DMS79 (cell line): Measurements from ENCODE around the gene SLC25A44.

Experiments
- DNase-seq: peaks from one replicate; lab custom pipeline; 2025; lab: John Stamatoyannopoulos, UW

The SLC25A44 gene, protein sequence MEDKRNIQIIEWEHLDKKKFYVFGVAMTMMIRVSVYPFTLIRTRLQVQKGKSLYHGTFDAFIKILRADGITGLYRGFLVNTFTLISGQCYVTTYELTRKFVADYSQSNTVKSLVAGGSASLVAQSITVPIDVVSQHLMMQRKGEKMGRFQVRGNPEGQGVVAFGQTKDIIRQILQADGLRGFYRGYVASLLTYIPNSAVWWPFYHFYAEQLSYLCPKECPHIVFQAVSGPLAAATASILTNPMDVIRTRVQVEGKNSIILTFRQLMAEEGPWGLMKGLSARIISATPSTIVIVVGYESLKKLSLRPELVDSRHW

DNA sequence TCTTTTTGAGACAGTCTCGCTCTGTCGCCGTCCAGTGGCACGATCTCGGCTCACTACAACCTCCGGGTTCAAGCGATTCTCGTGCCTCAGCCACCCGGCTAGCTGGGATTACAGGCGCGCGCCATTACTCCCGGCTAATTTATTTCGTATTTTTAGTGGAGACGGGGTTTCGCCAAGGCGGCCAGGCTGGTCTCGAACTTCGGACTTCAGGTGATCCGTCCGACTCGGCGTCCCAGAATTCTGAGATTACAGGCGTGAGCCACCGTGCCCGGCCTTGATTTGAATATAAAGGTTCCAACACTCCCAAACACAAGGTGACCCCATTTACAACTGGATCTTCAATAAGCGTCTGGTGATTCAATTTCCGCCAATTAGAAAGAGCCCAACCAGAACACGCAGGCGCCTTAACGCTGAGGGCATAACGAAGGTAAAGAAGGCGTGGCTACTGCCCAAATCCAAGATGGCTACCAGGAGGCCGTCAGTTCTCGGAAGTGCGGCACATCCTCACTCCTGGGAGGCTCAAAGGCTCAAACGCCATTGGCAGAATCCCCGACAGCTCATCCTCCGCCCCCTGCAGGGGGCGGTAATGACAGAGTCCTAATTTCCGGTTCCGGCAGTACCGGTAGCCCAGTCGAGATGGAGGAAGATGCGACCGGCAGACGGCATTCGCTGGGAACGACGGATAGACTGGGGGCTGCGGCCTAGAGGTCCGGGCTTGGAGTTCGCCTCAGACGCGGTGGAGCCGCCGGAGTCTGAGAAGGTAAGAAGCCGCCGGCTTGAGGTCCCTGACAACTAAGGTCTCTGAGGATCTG, at the start of gene SLC25A44:
Gene SLC25A44 (plus strand): TSS at position 617 of the 812 bp plus-strand sequence. CDS start 5,744 bp downstream, outside the sequence.
- DNase-seq: peak; percentile 99

DNA sequence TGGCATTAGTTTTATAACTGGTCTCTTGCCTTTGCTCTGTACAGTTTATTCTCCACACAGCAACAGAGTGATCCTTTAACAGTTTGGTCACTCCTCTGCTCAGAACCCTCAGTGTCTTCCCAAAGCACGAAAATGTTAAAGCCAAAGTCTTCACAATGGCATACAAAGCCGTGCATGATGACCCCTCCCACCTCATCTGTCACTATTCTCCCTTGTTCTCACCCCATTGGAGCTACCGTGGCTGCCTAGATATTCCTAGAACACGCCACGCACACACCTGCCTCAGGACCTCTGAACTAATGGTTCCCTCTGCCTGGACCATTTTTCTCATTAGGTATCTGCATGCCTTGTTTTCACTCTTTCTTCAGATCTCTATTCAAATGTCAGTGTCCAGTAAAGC, 49.2 kb upstream of the SLC25A44 start:
- DNase-seq: no peak

- no peak for DNase-seq
Measured at GRCh38 chr1:156145650-156146019, 48.3 kb upstream of the SLC25A44 start.

DNA sequence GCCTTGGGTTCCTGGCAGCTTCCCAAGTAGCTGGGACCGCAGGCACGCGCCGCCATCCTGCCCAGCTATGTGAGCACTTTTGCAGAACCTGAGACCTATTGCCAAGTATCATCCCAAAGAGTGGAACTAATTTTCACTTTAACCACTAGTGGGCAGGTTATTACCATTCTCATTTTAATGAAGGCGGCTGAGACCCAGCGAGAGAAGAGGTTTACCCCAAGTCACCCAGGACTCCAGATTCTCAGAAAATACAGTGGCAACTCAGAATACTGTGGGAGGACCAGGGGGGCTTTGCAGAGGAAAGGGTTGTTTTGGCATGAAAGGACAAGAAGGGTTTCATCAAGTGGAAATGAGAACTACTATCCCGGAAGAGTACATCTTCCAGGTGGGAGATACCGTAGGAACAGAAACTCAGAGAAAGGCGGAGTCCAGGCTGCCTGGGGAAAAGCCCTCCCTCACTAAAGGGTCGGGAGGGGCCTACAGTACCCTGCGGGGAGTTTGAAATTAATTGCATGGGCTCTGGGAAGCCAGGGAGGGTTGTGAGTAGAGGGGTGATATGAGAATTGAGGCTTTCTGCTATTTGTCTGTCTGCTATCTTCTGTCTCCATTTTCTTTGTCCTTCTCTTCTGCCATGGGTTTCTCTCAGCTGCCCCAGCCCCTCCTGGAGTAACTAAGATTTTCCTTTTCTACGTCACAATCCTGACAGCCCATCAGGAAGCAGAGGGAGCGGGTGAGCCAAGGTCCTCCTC, 47.7 kb upstream of the SLC25A44 start:
- peak; percentile 89 for DNase-seq

- DNase-seq: peak; percentile 30
Measured at GRCh38 chr1:156146769-156147405, 47.0 kb upstream of the SLC25A44 start.

DNA sequence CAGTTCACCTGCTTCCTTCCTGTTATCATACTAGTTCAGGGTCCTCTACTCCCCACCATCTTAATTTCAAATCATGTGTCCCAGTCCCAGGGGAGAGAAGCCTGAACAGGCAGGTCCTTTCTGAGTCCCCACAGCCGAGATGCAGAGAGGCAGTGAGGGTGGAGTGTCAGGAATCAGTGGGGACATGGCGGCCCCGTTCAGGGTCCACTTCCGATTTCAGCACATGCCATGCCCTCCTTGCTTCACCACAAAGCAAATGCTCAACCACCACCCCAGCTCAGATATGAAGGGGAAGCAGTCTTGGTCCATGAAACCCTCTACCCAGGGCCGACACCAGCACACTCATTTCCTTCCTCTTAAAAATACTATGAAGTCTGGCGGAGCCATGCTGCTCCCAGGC, 45.7 kb upstream of the SLC25A44 start:
- DNase-seq: no peak

DNA sequence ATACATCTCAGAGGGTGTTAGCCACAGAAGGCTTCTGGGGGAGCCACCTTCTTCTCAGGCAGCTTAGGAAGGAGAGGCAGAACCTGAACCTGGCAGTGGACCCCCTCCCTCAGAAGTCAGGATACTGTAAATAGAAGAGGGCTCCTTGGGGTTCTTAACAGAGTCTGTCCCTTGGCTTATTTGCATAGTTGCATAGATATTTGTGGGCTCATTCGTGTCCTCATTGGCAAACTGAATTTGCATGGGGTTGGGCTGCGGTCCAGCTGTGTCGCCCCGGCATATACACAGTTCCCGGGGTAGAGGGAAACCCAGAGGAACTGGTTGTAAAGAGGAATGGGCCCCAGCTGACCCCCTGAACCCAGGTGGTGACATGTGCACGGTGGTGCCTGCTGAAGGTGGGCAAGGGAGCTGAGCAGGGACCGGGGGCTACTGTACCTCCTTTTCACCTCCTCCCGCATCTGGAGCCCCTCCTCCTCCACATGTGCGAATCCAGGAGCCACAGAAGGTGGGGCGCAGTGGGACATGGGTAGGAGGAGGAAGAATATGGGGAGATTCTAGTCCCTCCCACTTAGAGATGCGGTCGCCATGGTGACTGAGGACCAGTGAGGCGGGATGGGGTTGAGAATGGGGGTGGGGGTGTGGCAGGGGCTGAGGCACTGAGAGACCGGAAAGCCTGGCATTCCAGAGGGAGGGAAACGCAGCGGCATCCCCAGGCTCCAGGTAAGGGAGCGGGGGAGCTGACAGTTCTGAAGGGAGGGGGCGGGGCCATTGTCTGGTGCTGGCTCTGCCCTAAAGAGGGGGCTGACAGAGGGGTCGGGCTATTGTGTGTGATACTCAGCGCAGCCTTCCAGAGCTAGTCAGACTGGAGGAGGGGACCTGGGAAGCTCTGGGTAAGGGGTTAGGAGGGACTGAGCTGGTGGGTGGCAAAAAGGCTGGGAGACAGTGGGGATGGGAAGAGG, 44.3 kb upstream of the SLC25A44 start:
- no peak for DNase-seq

DNA sequence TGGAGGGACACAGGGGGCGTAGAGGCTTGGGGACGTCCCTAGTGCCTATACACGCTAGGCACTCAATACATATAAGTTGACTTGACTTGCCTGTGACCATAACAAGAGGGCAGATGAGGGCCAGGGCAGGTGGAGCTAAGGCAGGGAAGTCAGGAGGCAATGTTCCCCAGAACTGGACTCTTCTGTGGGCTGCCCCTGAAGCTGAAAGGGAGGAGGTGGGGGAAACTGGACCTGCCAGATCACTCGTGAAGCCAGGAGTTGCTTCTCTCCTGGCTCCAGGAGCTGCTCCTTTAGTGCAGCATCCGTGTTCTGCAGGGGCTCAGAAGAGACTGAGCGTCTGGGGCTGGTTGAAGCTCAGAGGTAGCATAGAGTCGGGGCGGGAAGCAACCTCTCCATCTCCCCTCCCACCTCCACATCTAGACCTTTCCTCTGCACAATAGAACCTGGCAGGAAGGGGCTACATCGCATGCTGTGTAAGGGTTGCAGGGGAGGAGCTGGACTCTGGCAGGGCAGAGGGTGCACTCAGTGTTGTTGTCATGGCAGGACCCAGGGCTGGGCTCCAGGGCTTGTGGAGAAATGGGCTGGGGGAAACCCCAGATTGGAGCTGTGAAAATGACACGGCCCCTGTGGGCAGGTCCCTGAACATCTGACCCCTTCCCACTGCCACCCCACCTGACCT, 43.4 kb upstream of the SLC25A44 start:
- no peak for DNase-seq

GRCh38 chr1:156151093-156151688, 42.7 kb upstream of the SLC25A44 start:
- no peak for DNase-seq

GRCh38 chr1:156152628-156153027, 41.3 kb upstream of the SLC25A44 start:
- DNase-seq: peak; percentile 40

DNA sequence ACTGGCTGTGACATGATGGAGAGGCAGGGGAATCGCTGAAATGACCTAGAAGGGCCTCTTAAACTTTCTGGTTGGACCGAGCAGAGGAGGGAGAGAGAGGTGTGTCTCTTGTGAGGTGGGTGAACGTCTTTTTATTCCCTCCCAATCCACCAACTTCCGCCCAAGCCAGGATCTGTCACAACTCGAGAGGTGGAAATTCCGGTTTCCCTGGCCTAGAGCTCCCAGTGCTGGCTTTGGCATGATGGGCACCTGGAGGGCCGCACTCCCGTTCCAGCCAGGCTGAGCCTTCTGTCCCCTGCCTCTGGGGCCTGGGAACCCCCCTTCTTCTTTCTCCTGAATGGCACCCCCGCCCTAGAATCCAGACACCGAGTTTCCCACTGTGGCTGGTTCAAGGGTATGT, 40.5 kb upstream of the SLC25A44 start, which contains the start of gene SEMA4A:
Gene SEMA4A (plus strand): TSS at position 224 of the 400 bp plus-strand sequence. CDS start 994 bp downstream, outside the sequence.
- no peak for DNase-seq

- no peak for DNase-seq
Measured at GRCh38 chr1:156154317-156154749, 39.6 kb upstream of the SLC25A44 start.

DNA sequence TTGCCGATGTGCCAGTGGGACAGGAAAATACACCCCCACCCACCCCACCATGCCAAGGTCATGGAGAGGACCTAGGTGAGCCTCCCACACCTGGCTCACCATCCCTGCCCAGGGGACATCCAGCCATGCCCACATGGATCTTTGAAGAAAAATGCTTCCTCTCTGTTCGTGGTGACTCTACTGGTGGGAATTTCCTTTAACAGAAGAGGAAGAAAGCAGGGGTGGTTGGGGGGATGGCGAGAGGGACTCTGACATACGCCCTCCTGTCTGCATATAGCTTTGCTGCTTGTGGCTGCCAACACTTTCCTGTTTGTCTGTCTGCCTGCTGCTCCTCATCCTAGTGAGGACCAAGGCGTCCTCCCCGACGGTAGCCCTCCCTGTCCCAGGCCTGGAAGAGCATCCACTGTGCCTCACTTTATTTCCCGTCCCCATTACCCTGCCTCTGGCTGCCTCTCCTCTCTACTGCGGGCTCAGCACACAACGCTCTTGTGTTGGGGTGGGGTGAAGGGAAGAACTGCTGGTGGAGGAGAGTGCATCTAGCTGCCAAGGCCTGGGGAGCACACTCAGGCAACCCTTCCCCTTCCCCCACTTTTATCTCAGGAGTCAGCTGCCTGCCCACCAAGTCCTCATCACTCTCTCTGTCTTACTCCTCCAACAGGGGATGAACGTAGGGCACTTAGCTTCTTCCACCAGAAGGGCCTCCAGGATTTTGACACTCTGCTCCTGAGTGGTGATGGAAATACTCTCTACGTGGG, 38.0 kb upstream of the SLC25A44 start:
- DNase-seq: no peak

DNA sequence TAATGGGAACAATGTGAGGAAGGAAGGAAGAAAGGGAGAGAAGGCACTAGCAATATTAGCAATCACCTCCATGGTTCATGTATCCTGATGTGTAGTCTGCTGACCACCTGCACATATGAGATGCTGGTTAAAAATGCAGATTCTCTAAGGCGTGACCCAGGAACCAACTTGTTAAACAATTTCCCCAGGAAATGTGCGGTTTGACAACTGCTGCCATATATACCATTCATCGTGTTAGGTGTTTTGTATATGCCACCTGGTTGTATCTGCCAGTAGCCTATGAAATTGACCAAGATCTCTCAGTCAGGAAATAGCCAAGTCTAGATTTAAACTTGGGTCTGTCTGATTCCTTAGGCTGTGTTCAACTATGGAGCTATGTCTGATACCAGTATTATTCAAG, 36.4 kb upstream of the SLC25A44 start:
- DNase-seq: no peak

DNA sequence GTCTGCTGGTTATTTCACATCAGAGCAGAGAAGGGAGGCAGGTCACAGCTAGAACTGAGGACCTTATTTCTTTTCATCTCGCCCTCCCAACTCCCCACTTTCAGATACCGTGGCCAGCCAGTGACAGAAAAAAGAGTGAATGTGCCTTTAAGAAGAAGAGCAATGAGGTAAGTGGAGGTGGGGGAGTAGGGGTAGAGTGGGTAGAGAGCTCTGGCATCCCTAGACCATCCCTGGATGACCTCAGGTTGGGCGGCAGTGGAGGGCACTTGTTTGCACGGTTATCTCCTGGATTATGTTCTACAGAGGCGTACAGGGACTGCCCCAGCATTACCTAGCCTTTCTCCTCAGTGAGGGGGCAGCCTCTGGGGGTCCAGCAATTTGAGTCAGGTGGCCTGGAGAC, 35.9 kb upstream of the SLC25A44 start:
- no peak for DNase-seq

DNA sequence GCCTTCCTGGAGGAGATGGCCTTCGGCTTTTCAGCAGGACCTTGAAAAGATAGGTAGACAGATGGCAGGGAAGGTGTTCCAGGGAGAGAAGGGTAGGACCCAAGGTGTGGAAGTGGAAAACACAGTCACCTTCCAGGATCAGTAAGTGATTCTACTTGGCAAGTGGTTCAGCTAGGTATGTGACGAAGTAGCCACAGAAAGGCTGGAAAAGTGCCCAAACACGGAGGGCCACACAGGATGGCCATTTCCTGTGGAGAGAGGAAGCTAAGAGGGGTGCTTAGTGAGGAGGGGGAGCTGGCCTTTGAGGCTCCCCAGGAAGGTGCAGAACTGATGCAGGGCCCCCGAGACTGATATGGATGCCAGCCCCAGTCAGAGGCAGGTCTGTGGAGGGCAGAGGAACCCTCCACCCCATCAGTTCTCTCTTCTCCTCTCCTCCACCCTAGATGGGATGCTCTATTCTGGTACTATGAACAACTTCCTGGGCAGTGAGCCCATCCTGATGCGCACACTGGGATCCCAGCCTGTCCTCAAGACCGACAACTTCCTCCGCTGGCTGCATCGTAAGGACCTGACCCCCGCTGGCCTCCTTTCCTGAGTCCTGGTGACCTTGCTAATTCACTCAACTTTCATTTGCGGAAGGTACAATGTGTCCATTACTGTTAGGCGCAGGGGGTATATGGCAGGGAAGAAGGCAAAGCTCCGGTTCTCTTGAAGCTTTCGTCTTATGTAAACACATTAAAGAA, 33.7 kb upstream of the SLC25A44 start:
- no peak for DNase-seq

DNA sequence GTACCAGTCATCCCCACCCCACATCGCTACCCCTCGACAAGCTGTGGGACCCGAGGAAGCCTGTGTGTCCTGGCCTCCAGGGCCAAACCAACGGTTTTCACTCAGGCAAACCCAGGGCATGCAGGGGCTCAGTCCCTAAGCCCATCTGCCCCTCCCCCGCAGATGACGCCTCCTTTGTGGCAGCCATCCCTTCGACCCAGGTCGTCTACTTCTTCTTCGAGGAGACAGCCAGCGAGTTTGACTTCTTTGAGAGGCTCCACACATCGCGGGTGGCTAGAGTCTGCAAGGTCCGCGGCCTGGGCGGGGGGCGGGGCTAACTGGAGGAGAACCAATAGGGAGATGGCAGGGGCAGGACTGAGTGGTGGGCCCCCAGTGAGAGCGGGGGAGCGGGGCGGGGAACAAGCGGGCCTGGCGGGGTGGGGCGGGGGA, 33.1 kb upstream of the SLC25A44 start:
- peak; percentile 59 for DNase-seq

GRCh38 chr1:156162430-156163037, 31.4 kb upstream of the SLC25A44 start:
- no peak for DNase-seq
